ENCODE data around the gene RAMP3. TPM values are rescaled to one million over a fixed set of nuclear protein-coding genes. Genes with fewer than 3 reads are reported as not detected.

The RAMP3 gene
- total and polyA plus RNA-seq, 10 of the 15 experiments (the other 5 are each of a cell fraction or from before 2014, with no cell fraction given) = not detected

DNA sequence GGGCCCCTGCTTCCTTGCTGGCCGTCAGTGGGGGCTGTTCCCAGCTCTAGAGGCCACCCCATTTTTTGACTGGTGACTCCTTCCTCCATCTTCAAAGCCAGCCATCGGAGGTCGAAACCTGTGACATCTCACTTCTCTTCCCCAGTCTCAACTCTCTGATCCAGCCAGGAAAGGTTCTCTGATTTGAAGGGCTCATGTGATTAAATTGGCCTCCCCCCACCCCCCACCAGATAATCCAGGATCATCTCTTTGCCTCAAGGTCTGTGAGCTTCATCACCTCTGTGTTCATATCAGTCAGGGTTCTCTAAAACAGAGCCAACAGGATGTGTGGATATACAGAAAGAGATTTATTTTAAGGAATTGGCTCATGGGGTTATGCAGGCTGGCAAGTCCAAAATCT, 5.6 kb upstream of the RAMP3 start:
- Histone ChIP-seq H4K20me1 (ENCODE audit: control insufficient read depth, insufficient read depth) (no peaks in the 10 kb centered on the region), H3K36me3 (ENCODE audit: control insufficient read depth in 2 of 2, insufficient read depth in 2 of 2, low read length in 1 of 2) (no peaks in the 10 kb centered on the region), H3K27me3 (replicated peaks in 1 of 2; ENCODE audit: control insufficient read depth in 2 of 2, insufficient read depth in 2 of 2, low read length in 1 of 2) (peaks cover 0 to 3% of the 10 kb centered on the region in 2 experiments; a peak in 1 of 4 replicates), H3K27ac (ENCODE audit: control insufficient read depth, insufficient read depth) (no peak overlapping the region), H3K4me3 (no peak overlapping the region), H3K9ac (ENCODE audit: control insufficient read depth, insufficient read depth, low read length) (no peak overlapping the region), H2AFZ (ENCODE audit: control insufficient read depth, low read depth, low read length) (no peak overlapping the region), H3K79me2 (ENCODE audit: control insufficient read depth, insufficient read depth, low read length) (no peaks in the 10 kb centered on the region), H3K9me3 (replicated peaks; ENCODE audit: control insufficient read depth, insufficient read depth, low read length) (no peaks in the 10 kb centered on the region), H3K4me2 (ENCODE audit: control insufficient read depth, insufficient read depth) (no peak overlapping the region), H3K4me1 (ENCODE audit: control insufficient read depth, insufficient read depth, low read length) (no peaks in the 10 kb centered on the region)
- WGBS (ENCODE audit: insufficient coverage, insufficient replicate concordance, low lambda C conversion rate, missing lambda C conversion rate) = 11% methylated on average over 3 of the region's 3 CpGs
- in situ Hi-C loops (cut with MboI) = loop anchor here (5.0 to 25.0 kb wide), 2 partner anchors 100 to 710 kb away; partner anchors contain the start of gene CCDC201
- no TSS peak for BruUV-seq (replicated peaks)
- POLR2A ChIA-PET = no interaction called here
- RAD21 ChIA-PET (ENCODE audit: unreplicated experiment) = interaction anchor here (2.8 kb wide), 1 partner anchor 107 kb away, joined by 11 read pairs; no protein-coding TSS in a partner anchor
- CTCF ChIA-PET = interaction anchor here (0.6 to 8.9 kb wide), 3 partner anchors 16 to 166 kb away, joined by 3 to 58 read pairs (median 5); no protein-coding TSS in a partner anchor
- intact Hi-C loops (cut with micrococcal nuclease; ENCODE audit: unreplicated experiment) = no loop called here
- no peak for ATAC-seq
- TF ChIP-seq WRNIP1 (IDR thresholded peaks at IDR 0.05; ENCODE audit: borderline replicate concordance, low read depth, low read length) = no peak
- TF ChIP-seq CEBPB (IDR thresholded peaks at IDR 0.05; ENCODE audit: borderline replicate concordance in 1 of 2, low read depth in 2 of 2, low read length in 2 of 2) = no peak
- no peak for TF ChIP-seq SMARCA5 (IDR thresholded peaks at IDR 0.05)
- no peak for TF ChIP-seq HDGF (IDR thresholded peaks at IDR 0.05)
- TF ChIP-seq CHD4 (IDR thresholded peaks at IDR 0.05) = no peak
- TF ChIP-seq PAX5 (IDR thresholded peaks at IDR 0.05; ENCODE audit: borderline replicate concordance, low read depth, low read length) = no peak
- TF ChIP-seq PRDM15 (CRISPR knock-in tag; IDR thresholded peaks at IDR 0.05) = no peak
- TF ChIP-seq EED (IDR thresholded peaks at IDR 0.05; ENCODE audit: low read depth) = no peak
- TF ChIP-seq EZH2 (IDR thresholded peaks at IDR 0.05; ENCODE audit: borderline replicate concordance, control insufficient read depth, low read depth, low read length) = no peak
- TF ChIP-seq, protein P1, sequence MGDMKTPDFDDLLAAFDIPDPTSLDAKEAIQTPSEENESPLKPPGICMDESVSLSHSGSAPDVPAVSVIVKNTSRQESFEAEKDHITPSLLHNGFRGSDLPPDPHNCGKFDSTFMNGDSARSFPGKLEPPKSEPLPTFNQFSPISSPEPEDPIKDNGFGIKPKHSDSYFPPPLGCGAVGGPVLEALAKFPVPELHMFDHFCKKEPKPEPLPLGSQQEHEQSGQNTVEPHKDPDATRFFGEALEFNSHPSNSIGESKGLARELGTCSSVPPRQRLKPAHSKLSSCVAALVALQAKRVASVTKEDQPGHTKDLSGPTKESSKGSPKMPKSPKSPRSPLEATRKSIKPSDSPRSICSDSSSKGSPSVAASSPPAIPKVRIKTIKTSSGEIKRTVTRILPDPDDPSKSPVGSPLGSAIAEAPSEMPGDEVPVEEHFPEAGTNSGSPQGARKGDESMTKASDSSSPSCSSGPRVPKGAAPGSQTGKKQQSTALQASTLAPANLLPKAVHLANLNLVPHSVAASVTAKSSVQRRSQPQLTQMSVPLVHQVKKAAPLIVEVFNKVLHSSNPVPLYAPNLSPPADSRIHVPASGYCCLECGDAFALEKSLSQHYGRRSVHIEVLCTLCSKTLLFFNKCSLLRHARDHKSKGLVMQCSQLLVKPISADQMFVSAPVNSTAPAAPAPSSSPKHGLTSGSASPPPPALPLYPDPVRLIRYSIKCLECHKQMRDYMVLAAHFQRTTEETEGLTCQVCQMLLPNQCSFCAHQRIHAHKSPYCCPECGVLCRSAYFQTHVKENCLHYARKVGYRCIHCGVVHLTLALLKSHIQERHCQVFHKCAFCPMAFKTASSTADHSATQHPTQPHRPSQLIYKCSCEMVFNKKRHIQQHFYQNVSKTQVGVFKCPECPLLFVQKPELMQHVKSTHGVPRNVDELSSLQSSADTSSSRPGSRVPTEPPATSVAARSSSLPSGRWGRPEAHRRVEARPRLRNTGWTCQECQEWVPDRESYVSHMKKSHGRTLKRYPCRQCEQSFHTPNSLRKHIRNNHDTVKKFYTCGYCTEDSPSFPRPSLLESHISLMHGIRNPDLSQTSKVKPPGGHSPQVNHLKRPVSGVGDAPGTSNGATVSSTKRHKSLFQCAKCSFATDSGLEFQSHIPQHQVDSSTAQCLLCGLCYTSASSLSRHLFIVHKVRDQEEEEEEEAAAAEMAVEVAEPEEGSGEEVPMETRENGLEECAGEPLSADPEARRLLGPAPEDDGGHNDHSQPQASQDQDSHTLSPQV (IDR thresholded peaks at IDR 0.05) = no peak
- TF ChIP-seq POLR2AphosphoS2 (IDR thresholded peaks at IDR 0.05; ENCODE audit: low read depth, low read length) = no peak
- TF ChIP-seq TCF7 (IDR thresholded peaks at IDR 0.05; ENCODE audit: borderline replicate concordance) = no peak
- no peak for TF ChIP-seq HSF1 (IDR thresholded peaks at IDR 0.05; ENCODE audit: low read depth, low read length)
- SMC1A ChIA-PET (ENCODE audit: uncharacterized antibody, unreplicated experiment) = interaction anchor here (1.7 kb wide), 1 partner anchor 115 kb away, joined by 3 read pairs; no protein-coding TSS in a partner anchor
- no peak for DNase-seq (ENCODE audit: low read depth, low spot score)
- FAIRE-seq = no peak

All from GM12878 (cell line).